Esophagus squamous epithelium (tissue), 5 donors: ENCODE results near the gene SLC25A41. TPM values are rescaled to one million over a fixed set of nuclear protein-coding genes. Genes with fewer than 3 reads are reported as not detected.
"Not testable (repeated sequence)": the region's sequence is repeated elsewhere in the genome, so short reads cannot be mapped to it uniquely, and the experiment has no call there.

Experiments used
- DNase-seq: peaks from one replicate; lab custom pipeline; 2025; lab: John Stamatoyannopoulos, UW
- H3K27ac ChIP-seq, 4 donors: fragments of 200-600 bp; sonication (generic); one replicate each; pipeline ENCODE4 v1.5.1; 2016 to 2019; ENCODE audit warnings: mild to moderate bottlenecking in 1 of 4
- H3K27me3 ChIP-seq, 4 donors: fragments of 200-600 bp; sonication (generic); 1 replicate in 3 of 4; 2 replicates in 1 of 4; pipeline versions ENCODE4 v1.5.1 to v1.6.0; 2017 to 2021; ENCODE audit warnings: antibody characterized with exemption in 1 of 4
- H3K36me3 ChIP-seq, 3 donors: fragments of 200-600 bp; sonication (generic); one replicate each; pipeline ENCODE4 v1.5.1; 2016 to 2019
- H3K4me1 ChIP-seq, 3 donors: fragments of 200-600 bp; sonication (generic); one replicate each; pipeline ENCODE4 v1.5.1; 2017 to 2019
- H3K4me3 ChIP-seq, 4 donors: fragments of 200-600 bp; sonication (generic); 1 replicate in 3 of 4; 2 replicates in 1 of 4; pipeline ENCODE4 v1.5.1; 2016 to 2019; ENCODE audit warnings: mild to moderate bottlenecking in 2 of 4, moderate library complexity in 1 of 4
- H3K9me3 ChIP-seq, 3 donors: fragments of 200-600 bp; sonication (generic); one replicate each; pipeline ENCODE4 v1.5.1; 2016 to 2019
- POLR2A ChIP-seq, 4 donors: fragments of 450-650 bp; IDR thresholded peaks; one replicate each; pipeline ENCODE4 v1.6.1; 2017; ENCODE audit warnings: antibody characterized with exemption in 4 of 4, mild to moderate bottlenecking in 4 of 4, moderate library complexity in 3 of 4
- WGBS, 2 donors: methylation state at CpG; one replicate each; pipeline ENCODE4 v1.1.5; 2018; 5-methylcytosine and 5-hydroxymethylcytosine counted together
- intact Hi-C: fragments of 100-400 bp; cut with DNase I; formaldehyde crosslinking; loops from one replicate; pipeline ENCODE4 v1.15.0; 2022
- total RNA-seq, 4 donors: library from RNA; depleted of rRNA; stranded (reverse); fragments of >200 nt; gene quantifications; one replicate each; pipeline ENCODE4 v1.1.0, GENCODE V29; 2016
- TF ChIP-seq, protein P1 (sequence below), 6 experiments: fragments of 450-650 bp in 4 of 6; fragments of 200-600 bp in 2 of 6; sonication (generic) in 2 of 6; IDR thresholded peaks; one replicate each; pipeline ENCODE4 v1.5.1; 2016 to 2019; ENCODE audit warnings: antibody characterized with exemption in 6 of 6, mild to moderate bottlenecking in 4 of 6, moderate library complexity in 4 of 6
- donor health status: DM: yes; HTN: yes; CAD: no.

The SLC25A41 gene
- total RNA-seq, 4 donors from 2014 or later, result 0.38 TPM; not detected in 3

DNA sequence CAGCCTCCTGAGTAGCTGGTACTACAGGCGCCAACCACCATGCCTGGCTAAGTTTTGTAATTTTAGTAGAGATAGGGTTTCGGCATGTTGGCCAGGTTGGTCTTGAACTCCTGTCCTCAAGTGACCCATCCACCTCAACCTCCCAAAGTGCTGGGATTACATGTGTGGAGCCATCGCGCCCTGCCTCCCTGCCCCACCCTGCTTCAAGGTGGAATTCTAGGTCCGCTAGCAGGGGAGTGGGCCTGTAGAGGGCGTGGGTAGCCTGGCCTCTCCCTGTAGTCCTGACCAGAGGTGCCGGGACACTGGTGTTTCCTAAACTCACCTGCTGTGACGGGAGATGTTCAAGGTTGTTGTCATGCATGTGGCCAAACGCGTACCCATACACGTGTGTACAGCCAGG is 398 bp downstream of the SLC25A41 start:
- Histone ChIP-seq H3K36me3 (no peaks in the 10 kb centered on the region), H3K9me3 (no peaks in the 10 kb centered on the region), H3K27me3 (no peaks in the 10 kb centered on the region), H3K4me1 (no peaks in the 10 kb centered on the region), H3K4me3 (no peak overlapping the region), H3K27ac (no peak overlapping the region)
- DNase-seq, result no peak
- intact Hi-C loops, result no loop called here
- WGBS, 2 donors, result 76 to 100% methylated on average over 2 to 4 of the region's 11 CpGs
- TF ChIP-seq, protein P1, sequence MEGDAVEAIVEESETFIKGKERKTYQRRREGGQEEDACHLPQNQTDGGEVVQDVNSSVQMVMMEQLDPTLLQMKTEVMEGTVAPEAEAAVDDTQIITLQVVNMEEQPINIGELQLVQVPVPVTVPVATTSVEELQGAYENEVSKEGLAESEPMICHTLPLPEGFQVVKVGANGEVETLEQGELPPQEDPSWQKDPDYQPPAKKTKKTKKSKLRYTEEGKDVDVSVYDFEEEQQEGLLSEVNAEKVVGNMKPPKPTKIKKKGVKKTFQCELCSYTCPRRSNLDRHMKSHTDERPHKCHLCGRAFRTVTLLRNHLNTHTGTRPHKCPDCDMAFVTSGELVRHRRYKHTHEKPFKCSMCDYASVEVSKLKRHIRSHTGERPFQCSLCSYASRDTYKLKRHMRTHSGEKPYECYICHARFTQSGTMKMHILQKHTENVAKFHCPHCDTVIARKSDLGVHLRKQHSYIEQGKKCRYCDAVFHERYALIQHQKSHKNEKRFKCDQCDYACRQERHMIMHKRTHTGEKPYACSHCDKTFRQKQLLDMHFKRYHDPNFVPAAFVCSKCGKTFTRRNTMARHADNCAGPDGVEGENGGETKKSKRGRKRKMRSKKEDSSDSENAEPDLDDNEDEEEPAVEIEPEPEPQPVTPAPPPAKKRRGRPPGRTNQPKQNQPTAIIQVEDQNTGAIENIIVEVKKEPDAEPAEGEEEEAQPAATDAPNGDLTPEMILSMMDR (IDR thresholded peaks at IDR 0.05), result no peak
- TF ChIP-seq POLR2A (IDR thresholded peaks at IDR 0.05), result no peak

DNA sequence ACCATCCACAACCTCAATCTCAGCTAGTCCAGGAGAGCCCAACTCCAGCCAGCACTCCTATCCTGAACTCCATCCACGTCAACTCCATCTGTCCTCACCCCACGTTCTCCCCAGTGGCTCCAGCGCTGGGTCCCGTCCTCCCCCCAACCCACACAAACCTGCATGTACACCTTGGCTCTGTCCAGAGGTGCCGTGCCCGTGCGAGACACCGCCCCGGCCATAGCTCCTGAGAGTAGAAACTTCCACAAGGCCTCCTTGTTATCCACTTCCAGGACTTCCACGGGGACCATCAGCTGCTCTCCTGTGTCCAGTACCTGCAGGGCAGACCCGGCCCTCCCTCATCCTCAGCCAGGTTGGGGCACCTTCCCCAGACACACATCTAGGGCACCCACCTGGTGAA is 1.7 kb downstream of the SLC25A41 start:
- intact Hi-C loops, result no loop called here
- no peaks in the 10 kb centered on the region for H3K4me1 ChIP-seq
- H3K36me3 ChIP-seq, result no peaks in the 10 kb centered on the region
- H3K27ac ChIP-seq, result no peak overlapping the region
- H3K9me3 ChIP-seq, result no peaks in the 10 kb centered on the region
- 74 to 88% methylated on average over 5 to 11 of the region's 11 CpGs for WGBS, 2 donors
- TF ChIP-seq, protein P1 (IDR thresholded peaks at IDR 0.05), result no peak
- TF ChIP-seq POLR2A (IDR thresholded peaks at IDR 0.05), result no peak
- no peak overlapping the region for H3K4me3 ChIP-seq
- DNase-seq, result no peak
- H3K27me3 ChIP-seq, result no peaks in the 10 kb centered on the region

DNA sequence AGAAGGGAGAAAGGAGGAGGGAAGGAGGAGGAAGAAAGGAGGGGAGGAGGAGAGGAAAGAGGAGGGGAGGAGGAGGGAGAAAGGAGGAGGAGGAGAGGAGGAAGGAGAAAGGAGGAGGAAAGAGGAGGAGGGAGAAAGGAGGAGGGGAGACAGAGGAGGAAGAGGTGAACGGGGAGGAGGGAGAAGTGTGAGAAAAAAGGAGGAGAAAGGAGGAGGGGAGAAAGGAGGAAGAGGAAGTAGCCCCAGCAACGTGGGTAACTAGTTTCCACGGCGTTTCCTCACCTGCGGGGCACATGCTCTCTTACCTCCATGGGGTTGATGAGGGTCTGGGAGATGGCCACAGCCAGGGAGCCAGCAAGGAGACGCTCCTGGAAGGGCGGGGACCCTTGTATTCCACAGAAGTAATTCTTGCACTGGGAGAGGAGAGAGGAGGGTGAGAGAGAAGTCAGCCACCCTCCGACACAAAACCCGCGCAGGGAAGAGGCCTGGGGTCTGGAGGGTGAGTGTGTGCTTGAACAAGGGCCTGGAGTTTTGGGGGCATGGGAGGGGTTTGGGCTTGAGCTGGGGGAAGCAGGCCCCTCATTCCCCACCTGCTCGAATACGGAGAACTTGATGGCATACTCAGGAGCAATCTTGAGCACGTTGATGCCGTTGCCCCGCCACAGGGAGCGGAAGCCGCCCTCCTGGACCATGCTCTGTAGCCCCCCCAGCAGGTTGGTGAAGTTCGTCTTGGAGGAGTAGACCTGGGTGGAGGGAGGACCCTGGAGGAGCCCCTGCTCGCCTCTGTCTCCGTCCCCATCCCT is 3.9 kb downstream of the SLC25A41 start:
- no peak for DNase-seq
- no peaks in the 10 kb centered on the region for H3K27me3 ChIP-seq
- WGBS, 2 donors, result 48 to 59% methylated on average over 11 to 20 of the region's 20 CpGs
- intact Hi-C loops, result no loop called here
- H3K4me3 ChIP-seq, result no peak overlapping the region
- no peaks in the 10 kb centered on the region for H3K9me3 ChIP-seq
- TF ChIP-seq POLR2A (IDR thresholded peaks at IDR 0.05), result no peak
- TF ChIP-seq, protein P1 (IDR thresholded peaks at IDR 0.05), result no peak
- H3K36me3 ChIP-seq, result no peaks in the 10 kb centered on the region
- H3K4me1 ChIP-seq, result peaks cover 0 to 8% (median 0%) of the 10 kb centered on the region in 3 donors
- H3K27ac ChIP-seq, result no peak overlapping the region

DNA sequence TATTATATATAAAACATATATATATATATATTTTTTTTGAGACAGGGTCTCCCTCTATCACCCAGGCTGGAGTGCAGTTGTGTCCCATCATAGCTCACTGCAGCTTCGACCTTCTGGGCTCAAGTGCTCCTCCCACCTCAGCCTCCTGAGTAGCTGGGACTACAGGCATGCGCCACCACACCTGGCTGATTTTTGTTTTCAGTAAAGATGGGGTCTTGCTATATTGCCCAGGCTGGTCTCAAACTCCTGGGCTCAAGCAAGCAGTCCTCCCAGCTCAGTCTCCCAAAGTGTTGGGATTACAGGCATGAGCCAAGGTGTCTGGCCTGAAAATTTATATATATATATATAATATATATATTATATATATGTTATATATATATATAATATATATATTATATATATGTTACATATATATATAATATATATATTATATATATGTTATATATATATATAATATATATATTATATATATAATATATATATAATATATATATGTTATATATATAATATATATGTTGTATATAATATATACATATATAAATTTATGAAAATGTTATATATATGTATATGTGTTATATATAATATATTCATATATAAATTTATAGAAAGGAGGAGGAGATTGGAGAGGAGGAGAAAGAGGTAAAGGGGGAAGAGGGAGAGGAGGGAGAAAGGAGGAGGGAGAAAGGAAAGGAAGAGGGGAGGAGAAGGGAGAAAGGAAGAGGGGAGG is 4.7 kb downstream of the SLC25A41 start:
- H3K27ac ChIP-seq, intact Hi-C loops, H3K9me3 ChIP-seq, DNase-seq, H3K36me3 ChIP-seq, H3K4me1 ChIP-seq, H3K4me3 ChIP-seq, H3K27me3 ChIP-seq: not testable (repeated sequence)
- WGBS, 2 donors, result 77 to 79% methylated on average over 2 of the region's 2 CpGs

DNA sequence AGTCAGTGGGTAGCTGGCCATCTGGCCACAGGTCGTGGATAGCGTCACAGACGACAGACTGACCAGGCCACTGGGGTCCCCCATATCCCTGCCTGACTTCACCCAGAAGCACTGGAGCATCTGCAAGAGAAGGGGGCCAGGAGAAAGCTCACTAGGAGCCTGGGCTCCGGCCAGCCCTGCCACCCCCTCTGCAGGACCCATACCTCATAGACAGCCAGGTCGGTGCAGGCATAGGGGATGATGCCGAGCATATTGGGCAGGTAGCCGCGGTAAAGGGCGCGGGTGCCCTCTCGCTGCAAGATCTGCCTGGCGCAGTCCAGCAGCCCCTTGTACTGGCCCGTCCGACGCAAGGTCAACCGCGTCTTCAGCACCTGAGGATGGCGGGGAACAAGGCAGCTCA is 6.4 kb downstream of the SLC25A41 start:
- WGBS, 2 donors, result 92% methylated on average over 11 to 15 of the region's 18 CpGs
- Histone ChIP-seq H3K27ac (no peak overlapping the region), H3K36me3 (peaks cover 0 to 3% (median 0%) of the 10 kb centered on the region in 3 donors), H3K4me1 (peaks cover 12 to 26% (median 15%) of the 10 kb centered on the region in 3 donors), H3K27me3 (no peaks in the 10 kb centered on the region), H3K4me3 (no peak overlapping the region), H3K9me3 (no peaks in the 10 kb centered on the region)
- DNase-seq, result no peak
- TF ChIP-seq, protein P1 (IDR thresholded peaks at IDR 0.05), result no peak
- no peak for TF ChIP-seq POLR2A (IDR thresholded peaks at IDR 0.05)
- intact Hi-C loops, result no loop called here
